NCI-H146 treated with DMSO at 0.1 percent for 48 hours (cell line): ENCODE results near the gene CD226.

ENCODE experiments used
- DNase-seq: peaks from one replicate; lab custom pipeline; 2025; ENCODE audit not compliant: unreplicated experiment; lab: John Stamatoyannopoulos, UW

CD226 gene

GRCh38 chr18:69820538-69820937, 127.1 kb downstream of the CD226 start:
- DNase-seq, result no peak

- no peak for DNase-seq
Measured at GRCh38 chr18:69819460-69819859, 128.2 kb downstream of the CD226 start.

- DNase-seq, result no peak
Measured at GRCh38 chr18:69817335-69817940, 130.2 kb downstream of the CD226 start.

- no peak for DNase-seq
Measured at GRCh38 chr18:69814861-69815385, 132.8 kb downstream of the CD226 start.

GRCh38 chr18:69813559-69813958, 134.1 kb downstream of the CD226 start:
- DNase-seq, result no peak

GRCh38 chr18:69808399-69808798, 139.3 kb downstream of the CD226 start:
- DNase-seq, result no peak

GRCh38 chr18:69804776-69805501, 142.7 kb downstream of the CD226 start:
- no peak for DNase-seq
